GM23338 (cell line): ENCODE data around the gene ESR1. TPM values are rescaled to one million over a fixed set of nuclear protein-coding genes. Genes with fewer than 3 reads are reported as not detected.

Source experiments
- ATAC-seq: fragments of 200-7000 bp; cut with Tn5 transposase; 3 replicates; pipeline ENCODE4 v1.9.1; 2020
- DNase-seq: peaks from one replicate; pipeline ENCODE4 v3.0.0-alpha.2; 2015; ENCODE audit warnings: low spot score
- H2AFZ ChIP-seq: fragments of 200-600 bp; sonication (generic); 2 replicates; pipeline ENCODE4 v1.8.0; 2016; ENCODE audit warnings: antibody characterized with exemption, mild to moderate bottlenecking, moderate library complexity
- H3F3A ChIP-seq: fragments of 200-600 bp; sonication (generic); replicated peaks from 2 replicates; pipeline ENCODE4 v1.8.0; 2017; ENCODE audit warnings: antibody characterized with exemption, mixed run types, low read depth
- H3K27ac ChIP-seq: fragments of 200-600 bp; sonication (generic); 2 replicates; pipeline ENCODE4 v1.6.1; 2016; ENCODE audit warnings: low read depth
- H3K27me3 ChIP-seq: fragments of 200-600 bp; sonication (generic); 2 replicates; pipeline ENCODE4 v1.8.0; 2016; ENCODE audit warnings: mild to moderate bottlenecking, mixed run types, moderate library complexity; ENCODE audit not compliant: insufficient read depth
- H3K36me3 ChIP-seq: fragments of 200-600 bp; sonication (generic); 2 replicates; pipeline ENCODE4 v1.8.0; 2016; ENCODE audit warnings: mild to moderate bottlenecking; ENCODE audit not compliant: insufficient read depth
- H3K4me1 ChIP-seq: fragments of 200-600 bp; sonication (generic); 2 replicates; pipeline ENCODE4 v1.8.0; 2016; ENCODE audit warnings: mild to moderate bottlenecking, moderate library complexity; ENCODE audit not compliant: insufficient read depth
- H3K4me2 ChIP-seq: fragments of 200-600 bp; sonication (generic); 2 replicates; pipeline ENCODE4 v1.7.1; 2017; ENCODE audit warnings: mixed run types
- H3K4me3 ChIP-seq: fragments of 200-600 bp; sonication (generic); 2 replicates; pipeline ENCODE4 v1.6.1; 2016; ENCODE audit warnings: mixed run types
- H3K79me2 ChIP-seq: fragments of 200-600 bp; sonication (generic); replicated peaks from 2 replicates; pipeline ENCODE4 v1.8.0; 2017; ENCODE audit warnings: mild to moderate bottlenecking; ENCODE audit not compliant: insufficient read depth
- H3K9me2 ChIP-seq: fragments of 200-600 bp; sonication (generic); 2 replicates; pipeline ENCODE4 v1.8.0; 2017; ENCODE audit not compliant: insufficient read depth
- H4K20me1 ChIP-seq: fragments of 200-600 bp; sonication (generic); replicated peaks from 2 replicates; pipeline ENCODE4 v1.8.0; 2017; ENCODE audit warnings: mild to moderate bottlenecking; ENCODE audit not compliant: insufficient read depth
- H3K27ac Mint-ChIP-seq: 2 replicates; pipeline ENCODE4 v1.8.0; 2020; ENCODE audit warnings: inconsistent platforms, mild to moderate bottlenecking, moderate library complexity, mixed read lengths
- H3K27me3 Mint-ChIP-seq: 3 replicates; pipeline ENCODE4 v1.8.0; 2022; ENCODE audit warnings: low read depth, mild to moderate bottlenecking, moderate library complexity, mixed read lengths, inconsistent platforms; ENCODE audit not compliant: insufficient read depth, poor library complexity
- H3K36me3 Mint-ChIP-seq: 3 replicates; pipeline ENCODE4 v1.8.0; 2021; ENCODE audit warnings: low read depth, mild to moderate bottlenecking, inconsistent platforms, moderate library complexity, mixed read lengths
- H3K4me1 Mint-ChIP-seq: 3 replicates; pipeline ENCODE4 v1.8.0; 2020; ENCODE audit warnings: mild to moderate bottlenecking, inconsistent platforms, mixed read lengths
- H3K4me3 Mint-ChIP-seq: 3 replicates; pipeline ENCODE4 v1.8.0; 2021; ENCODE audit warnings: moderate library complexity, mild to moderate bottlenecking, inconsistent platforms, mixed read lengths
- H3K9me3 Mint-ChIP-seq: 3 replicates; pipeline ENCODE4 v1.8.0; 2020; ENCODE audit warnings: moderate library complexity, mild to moderate bottlenecking, inconsistent platforms, mixed read lengths
- EZH2 ChIP-seq: fragments of 200-600 bp; sonication (generic); IDR thresholded peaks from one replicate; pipeline ENCODE4 v1.8.0; 2017; ENCODE audit warnings: antibody characterized with exemption, mild to moderate bottlenecking, low read depth; ENCODE audit not compliant: unreplicated experiment
- STAT1 ChIP-seq: IDR thresholded peaks from one replicate; pipeline ENCODE4 v1.6.1; 2016; ENCODE audit warnings: antibody characterized with exemption; ENCODE audit not compliant: unreplicated experiment
- ZNF114 ChIP-seq: fragments of 250-450 bp; sonication (Bioruptor Pico); IDR thresholded peaks from 2 replicates; pipeline ENCODE4 v1.5.0; 2020; ENCODE audit warnings: mild to moderate bottlenecking, moderate library complexity
- polyA plus RNA-seq: library from polyadenylated mRNA; unstranded; fragments of >200 nt; fragmentation: Nextera tagmentation; extraction: Ambion mirVana; gene quantifications from 2 replicates; pipeline ENCODE4 v1.2.1, GENCODE V29; 2016
- total RNA-seq: library from RNA; depleted of rRNA; stranded (reverse); fragments of >200 nt; shearing (Covaris generic); gene quantifications from 2 replicates; pipeline ENCODE4 v1.2.3, GENCODE V29; 2014
- TF ChIP-seq, protein P1 (sequence below), 2 experiments: fragments of 200-600 bp in 1 of 2; sonication (generic) in 1 of 2; conservative IDR thresholded peaks; 2 replicates each; pipeline versions ENCODE4 v1.5.1 to v1.6.1; 2016 to 2017; ENCODE audit warnings: antibody characterized with exemption in 2 of 2, low read depth in 2 of 2, mild to moderate bottlenecking in 2 of 2, moderate library complexity in 1 of 2
- TF ChIP-seq, protein P2 (sequence below): fragments of 250-450 bp; sonication (Bioruptor Pico); IDR thresholded peaks from 2 replicates; pipeline ENCODE4 v1.5.0; 2020; ENCODE audit warnings: mild to moderate bottlenecking, moderate library complexity

Gene ESR1
- total and polyA plus RNA-seq, 2 experiments from 2014 or later = 0.94 TPM; not detected in 1

- no peaks in the 10 kb centered on the region for H4K20me1 ChIP-seq
- H3F3A ChIP-seq = no peaks in the 10 kb centered on the region
- no peaks in the 10 kb centered on the region for H3K27me3 ChIP-seq
- ATAC-seq = no peak
- H3K36me3 ChIP-seq = no peaks in the 10 kb centered on the region
- no peak for DNase-seq
- H3K4me2 ChIP-seq = no peak overlapping the region
- H3K27ac ChIP-seq = no peak overlapping the region
- TF ChIP-seq STAT1 = no peak
- TF ChIP-seq, protein P1, sequence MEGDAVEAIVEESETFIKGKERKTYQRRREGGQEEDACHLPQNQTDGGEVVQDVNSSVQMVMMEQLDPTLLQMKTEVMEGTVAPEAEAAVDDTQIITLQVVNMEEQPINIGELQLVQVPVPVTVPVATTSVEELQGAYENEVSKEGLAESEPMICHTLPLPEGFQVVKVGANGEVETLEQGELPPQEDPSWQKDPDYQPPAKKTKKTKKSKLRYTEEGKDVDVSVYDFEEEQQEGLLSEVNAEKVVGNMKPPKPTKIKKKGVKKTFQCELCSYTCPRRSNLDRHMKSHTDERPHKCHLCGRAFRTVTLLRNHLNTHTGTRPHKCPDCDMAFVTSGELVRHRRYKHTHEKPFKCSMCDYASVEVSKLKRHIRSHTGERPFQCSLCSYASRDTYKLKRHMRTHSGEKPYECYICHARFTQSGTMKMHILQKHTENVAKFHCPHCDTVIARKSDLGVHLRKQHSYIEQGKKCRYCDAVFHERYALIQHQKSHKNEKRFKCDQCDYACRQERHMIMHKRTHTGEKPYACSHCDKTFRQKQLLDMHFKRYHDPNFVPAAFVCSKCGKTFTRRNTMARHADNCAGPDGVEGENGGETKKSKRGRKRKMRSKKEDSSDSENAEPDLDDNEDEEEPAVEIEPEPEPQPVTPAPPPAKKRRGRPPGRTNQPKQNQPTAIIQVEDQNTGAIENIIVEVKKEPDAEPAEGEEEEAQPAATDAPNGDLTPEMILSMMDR (conservative IDR thresholded peaks at IDR 0.05; ENCODE audit: low read depth in 2 of 2) = no peak
- no peak for TF ChIP-seq EZH2
- TF ChIP-seq ZNF114 (CRISPR knock-in tag) = no peak
- TF ChIP-seq, protein P2, sequence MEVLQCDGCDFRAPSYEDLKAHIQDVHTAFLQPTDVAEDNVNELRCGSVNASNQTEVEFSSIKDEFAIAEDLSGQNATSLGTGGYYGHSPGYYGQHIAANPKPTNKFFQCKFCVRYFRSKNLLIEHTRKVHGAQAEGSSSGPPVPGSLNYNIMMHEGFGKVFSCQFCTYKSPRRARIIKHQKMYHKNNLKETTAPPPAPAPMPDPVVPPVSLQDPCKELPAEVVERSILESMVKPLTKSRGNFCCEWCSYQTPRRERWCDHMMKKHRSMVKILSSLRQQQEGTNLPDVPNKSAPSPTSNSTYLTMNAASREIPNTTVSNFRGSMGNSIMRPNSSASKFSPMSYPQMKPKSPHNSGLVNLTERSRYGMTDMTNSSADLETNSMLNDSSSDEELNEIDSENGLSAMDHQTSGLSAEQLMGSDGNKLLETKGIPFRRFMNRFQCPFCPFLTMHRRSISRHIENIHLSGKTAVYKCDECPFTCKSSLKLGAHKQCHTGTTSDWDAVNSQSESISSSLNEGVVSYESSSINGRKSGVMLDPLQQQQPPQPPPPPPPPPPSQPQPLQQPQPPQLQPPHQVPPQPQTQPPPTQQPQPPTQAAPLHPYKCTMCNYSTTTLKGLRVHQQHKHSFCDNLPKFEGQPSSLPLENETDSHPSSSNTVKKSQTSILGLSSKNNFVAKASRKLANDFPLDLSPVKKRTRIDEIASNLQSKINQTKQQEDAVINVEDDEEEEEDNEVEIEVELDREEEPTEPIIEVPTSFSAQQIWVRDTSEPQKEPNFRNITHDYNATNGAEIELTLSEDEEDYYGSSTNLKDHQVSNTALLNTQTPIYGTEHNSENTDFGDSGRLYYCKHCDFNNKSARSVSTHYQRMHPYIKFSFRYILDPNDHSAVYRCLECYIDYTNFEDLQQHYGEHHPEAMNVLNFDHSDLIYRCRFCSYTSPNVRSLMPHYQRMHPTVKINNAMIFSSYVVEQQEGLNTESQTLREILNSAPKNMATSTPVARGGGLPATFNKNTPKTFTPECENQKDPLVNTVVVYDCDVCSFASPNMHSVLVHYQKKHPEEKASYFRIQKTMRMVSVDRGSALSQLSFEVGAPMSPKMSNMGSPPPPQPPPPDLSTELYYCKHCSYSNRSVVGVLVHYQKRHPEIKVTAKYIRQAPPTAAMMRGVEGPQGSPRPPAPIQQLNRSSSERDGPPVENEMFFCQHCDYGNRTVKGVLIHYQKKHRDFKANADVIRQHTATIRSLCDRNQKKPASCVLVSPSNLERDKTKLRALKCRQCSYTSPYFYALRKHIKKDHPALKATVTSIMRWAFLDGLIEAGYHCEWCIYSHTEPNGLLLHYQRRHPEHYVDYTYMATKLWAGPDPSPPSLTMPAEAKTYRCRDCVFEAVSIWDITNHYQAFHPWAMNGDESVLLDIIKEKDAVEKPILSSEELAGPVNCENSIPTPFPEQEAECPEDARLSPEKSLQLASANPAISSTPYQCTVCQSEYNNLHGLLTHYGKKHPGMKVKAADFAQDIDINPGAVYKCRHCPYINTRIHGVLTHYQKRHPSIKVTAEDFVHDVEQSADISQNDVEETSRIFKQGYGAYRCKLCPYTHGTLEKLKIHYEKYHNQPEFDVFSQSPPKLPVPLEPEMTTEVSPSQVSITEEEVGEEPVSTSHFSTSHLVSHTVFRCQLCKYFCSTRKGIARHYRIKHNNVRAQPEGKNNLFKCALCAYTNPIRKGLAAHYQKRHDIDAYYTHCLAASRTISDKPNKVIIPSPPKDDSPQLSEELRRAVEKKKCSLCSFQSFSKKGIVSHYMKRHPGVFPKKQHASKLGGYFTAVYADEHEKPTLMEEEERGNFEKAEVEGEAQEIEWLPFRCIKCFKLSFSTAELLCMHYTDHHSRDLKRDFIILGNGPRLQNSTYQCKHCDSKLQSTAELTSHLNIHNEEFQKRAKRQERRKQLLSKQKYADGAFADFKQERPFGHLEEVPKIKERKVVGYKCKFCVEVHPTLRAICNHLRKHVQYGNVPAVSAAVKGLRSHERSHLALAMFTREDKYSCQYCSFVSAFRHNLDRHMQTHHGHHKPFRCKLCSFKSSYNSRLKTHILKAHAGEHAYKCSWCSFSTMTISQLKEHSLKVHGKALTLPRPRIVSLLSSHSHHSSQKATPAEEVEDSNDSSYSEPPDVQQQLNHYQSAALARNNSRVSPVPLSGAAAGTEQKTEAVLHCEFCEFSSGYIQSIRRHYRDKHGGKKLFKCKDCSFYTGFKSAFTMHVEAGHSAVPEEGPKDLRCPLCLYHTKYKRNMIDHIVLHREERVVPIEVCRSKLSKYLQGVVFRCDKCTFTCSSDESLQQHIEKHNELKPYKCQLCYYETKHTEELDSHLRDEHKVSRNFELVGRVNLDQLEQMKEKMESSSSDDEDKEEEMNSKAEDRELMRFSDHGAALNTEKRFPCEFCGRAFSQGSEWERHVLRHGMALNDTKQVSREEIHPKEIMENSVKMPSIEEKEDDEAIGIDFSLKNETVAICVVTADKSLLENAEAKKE = no peak
- H3K36me3 Mint-ChIP-seq = no peaks in the 10 kb centered on the region
- no peak overlapping the region for H2AFZ ChIP-seq
- no peaks in the 10 kb centered on the region for H3K79me2 ChIP-seq
- peaks cover 1% of the 10 kb centered on the region; the same call in 1 of the 2 replicates for H3K9me2 ChIP-seq
- no peaks in the 10 kb centered on the region for H3K4me1 ChIP-seq
- no peak overlapping the region for H3K4me3 ChIP-seq
- H3K27ac Mint-ChIP-seq = no peak overlapping the region
- no peaks in the 10 kb centered on the region for H3K27me3 Mint-ChIP-seq
- no peaks in the 10 kb centered on the region for H3K4me1 Mint-ChIP-seq
- no peak overlapping the region for H3K4me3 Mint-ChIP-seq
- no peaks in the 10 kb centered on the region for H3K9me3 Mint-ChIP-seq
Measured at GRCh38 chr6:152123076-152123475, 315.6 kb downstream of the ESR1 start.
